Astrocyte of the spinal cord (primary cell): ENCODE measurements around the gene SPINT4.
"Not testable (repeated sequence)": the region's sequence is repeated elsewhere in the genome, so short reads cannot be mapped to it uniquely, and the experiment has no call there.

Experiments
- DNase-seq: peaks from one replicate; pipeline ENCODE4 v3.0.0; 2011; ENCODE audit warnings: low read depth, low spot score
- H3K4me3 ChIP-seq: 2 replicates; pipeline ENCODE4 v1.5.1; 2011; ENCODE audit warnings: low read depth, mild to moderate bottlenecking, low read length, moderate library complexity
- CTCF ChIP-seq: IDR thresholded peaks from 2 replicates; pipeline ENCODE4 v1.5.1; 2012; ENCODE audit warnings: low read depth, mild to moderate bottlenecking, low read length, inconsistent platforms
- in situ Hi-C: cut with HindIII; loops from 2 replicates; pipeline ENCODE4 v1.10.0; 2017; ENCODE audit warnings: low sequenced_read_pairs

Gene SPINT4

GRCh38 chr20:45735988-45736387, 13.8 kb downstream of the SPINT4 start:
- no peak overlapping the region for H3K4me3 ChIP-seq
- no peak for DNase-seq
- in situ Hi-C loops = no loop called here
- no peak for TF ChIP-seq CTCF

GRCh38 chr20:45742596-45742995, 20.4 kb downstream of the SPINT4 start:
- DNase-seq = no peak
- no peak overlapping the region for H3K4me3 ChIP-seq
- TF ChIP-seq CTCF = no peak
- in situ Hi-C loops = no loop called here

GRCh38 chr20:45745015-45745414, 22.9 kb downstream of the SPINT4 start:
- DNase-seq = no peak
- H3K4me3 ChIP-seq = no peak overlapping the region
- no peak for TF ChIP-seq CTCF
- in situ Hi-C loops = no loop called here

- in situ Hi-C loops = no loop called here
- no peak for TF ChIP-seq CTCF
- DNase-seq = no peak
- H3K4me3 ChIP-seq = no peak overlapping the region
Observed at GRCh38 chr20:45751721-45752120, 29.6 kb downstream of the SPINT4 start.

GRCh38 chr20:45752746-45753145, 30.6 kb downstream of the SPINT4 start:
- no peak for TF ChIP-seq CTCF
- no peak for DNase-seq
- in situ Hi-C loops = no loop called here
- no peak overlapping the region for H3K4me3 ChIP-seq

- in situ Hi-C loops = no loop called here
- no peak overlapping the region for H3K4me3 ChIP-seq
Observed at GRCh38 chr20:45758096-45758495, 35.9 kb downstream of the SPINT4 start.

GRCh38 chr20:45759921-45760320, 37.8 kb downstream of the SPINT4 start:
- in situ Hi-C loops, DNase-seq, H3K4me3 ChIP-seq: not testable (repeated sequence)

More at GRCh38 chr20:45758096-45758495, 35.9 kb downstream of the SPINT4 start:
- TF ChIP-seq CTCF = no peak
- no peak for DNase-seq

- in situ Hi-C loops, DNase-seq, H3K4me3 ChIP-seq: not testable (repeated sequence)
Observed at GRCh38 chr20:45761966-45762365, 39.8 kb downstream of the SPINT4 start.

- DNase-seq, H3K4me3 ChIP-seq, in situ Hi-C loops: not testable (repeated sequence)
Observed at GRCh38 chr20:45764618-45765282, 42.6 kb downstream of the SPINT4 start.
